ENCODE results near the gene PCNX2. TPM values are rescaled to one million over a fixed set of nuclear protein-coding genes. Genes with fewer than 3 reads are reported as not detected.

The PCNX2 gene
- total and polyA plus RNA-seq, 2 of the 8 experiments (the other 6 are each of a cell fraction or from before 2014, with no cell fraction given), result 46.1 to 57.6 TPM

- peak; percentile 39 for FAIRE-seq
- WGBS, 2 experiments (ENCODE audit: extremely low coverage in 1 of 2, insufficient coverage in 1 of 2, insufficient read length in 1 of 2, insufficient replicate concordance in 2 of 2, low coverage in 1 of 2, low lambda C conversion rate in 2 of 2, missing lambda C conversion rate in 1 of 2), result 80% methylated on average over 3 of the region's 3 CpGs; no CpG with 5 or more reads in 1 of the 2 experiments
- H3K9ac ChIP-seq (replicated peaks in 1 of 4; ENCODE audit: extremely low read depth in 1 of 4, low read depth in 3 of 4, low read length in 3 of 4), result no peak overlapping the region
Observed at GRCh38 chr1:232998646-232999045, 296.9 kb downstream of the PCNX2 start.

More at GRCh38 chr1:232998646-232999045, 296.9 kb downstream of the PCNX2 start:
- no peak overlapping the region for H2BK15ac ChIP-seq (ENCODE audit: low read length)
- no peak overlapping the region for H3K18ac ChIP-seq (ENCODE audit: extremely low read depth, low read length)
- no peak for DNase-seq (ENCODE audit: low read depth in 1 of 2, low spot score in 2 of 2)
- H3K79me1 ChIP-seq (ENCODE audit: low read depth, low read length), result no peaks in the 10 kb centered on the region; the same call in 1 of the 2 replicates
- no peak overlapping the region for H2BK120ac ChIP-seq (replicated peaks; ENCODE audit: low read depth, low read length)
- no peak for TF ChIP-seq EGR1 (IDR thresholded peaks at IDR 0.05; ENCODE audit: borderline replicate concordance, low read depth, low read length)
- no peak for TF ChIP-seq FOSL1 (IDR thresholded peaks at IDR 0.05; ENCODE audit: insufficient read depth, low read depth, low read length)
- TF ChIP-seq BACH1 (IDR thresholded peaks at IDR 0.05; ENCODE audit: low read length), result no peak
- TF ChIP-seq RXRA (IDR thresholded peaks at IDR 0.05; ENCODE audit: insufficient read depth, low read depth, low read length), result no peak
- TF ChIP-seq GABPA (IDR thresholded peaks at IDR 0.05; ENCODE audit: borderline replicate concordance, insufficient read depth, low read length), result no peak
- TF ChIP-seq TAF1 (IDR thresholded peaks at IDR 0.05; ENCODE audit: low read depth, low read length), result no peak
- no peak for TF ChIP-seq ATF3 (IDR thresholded peaks at IDR 0.05; ENCODE audit: insufficient read depth, low read depth, low read length)
- H3K14ac ChIP-seq (ENCODE audit: insufficient read length), result no peak overlapping the region
- no peaks in the 10 kb centered on the region for H3K79me2 ChIP-seq (ENCODE audit: control insufficient read depth in 1 of 2, insufficient read depth in 2 of 2, low read length in 2 of 2)
- no peak overlapping the region for H2AK5ac ChIP-seq (ENCODE audit: low read depth, low read length)
- H2BK12ac ChIP-seq (ENCODE audit: low read depth, low read length), result no peak overlapping the region
- H2BK20ac ChIP-seq (ENCODE audit: low read length), result no peak overlapping the region
- no peak overlapping the region for H2AFZ ChIP-seq (ENCODE audit: low read length)
- no peak overlapping the region for H3K4ac ChIP-seq (replicated peaks; ENCODE audit: insufficient read length, low read depth, low read length)
- ChIA-PET CTCF (ENCODE audit: partially characterized antibody) (interaction anchor here (0.6 to 0.8 kb wide), 2 partner anchors 8 to 129 kb away, joined by 3 read pairs; no protein-coding TSS in a partner anchor), POLR2A (ENCODE audit: partially characterized antibody) (no interaction called here)
- no peak overlapping the region for H3K23ac ChIP-seq (ENCODE audit: insufficient read length)
- H4K5ac ChIP-seq (ENCODE audit: insufficient read length, low read depth, low read length), result no peak overlapping the region
- H3K27me3 ChIP-seq (replicated peaks in 1 of 4; ENCODE audit: control insufficient read depth in 3 of 4, extremely low read depth in 1 of 4, insufficient read depth in 3 of 4, low read length in 3 of 4), result no peaks in the 10 kb centered on the region
- no peaks in the 10 kb centered on the region for H3K4me1 ChIP-seq (replicated peaks in 1 of 4; ENCODE audit: control insufficient read depth in 3 of 4, insufficient read depth in 4 of 4, low read length in 3 of 4)
- no peak overlapping the region for H3K56ac ChIP-seq (replicated peaks; ENCODE audit: insufficient read length, low read depth, low read length)
- no peak overlapping the region for H2BK5ac ChIP-seq (ENCODE audit: low read depth, low read length)
- no peak overlapping the region for H3K27ac ChIP-seq (ENCODE audit: low read depth, low read length)
- H3K4me3 ChIP-seq (ENCODE audit: extremely low read depth in 1 of 4, insufficient read depth in 2 of 4, low read depth in 3 of 4, low read length in 4 of 4), result no peak overlapping the region
- no peak overlapping the region for H4K8ac ChIP-seq (ENCODE audit: extremely low read depth, insufficient read depth, low read length)
- H3K4me2 ChIP-seq (ENCODE audit: insufficient read depth in 1 of 2, low read depth in 2 of 2, low read length in 2 of 2), result no peak overlapping the region
- no peaks in the 10 kb centered on the region for H4K20me1 ChIP-seq (replicated peaks in 1 of 2; ENCODE audit: control insufficient read depth in 1 of 2, insufficient read depth in 2 of 2, low read length in 2 of 2)
- peaks cover 7 to 64% (median 32%) of the 10 kb centered on the region in 4 experiments for H3K36me3 ChIP-seq (ENCODE audit: control insufficient read depth in 2 of 4, insufficient read depth in 4 of 4, low read length in 3 of 4)
- H4K91ac ChIP-seq (replicated peaks; ENCODE audit: insufficient read length, low read length), result no peak overlapping the region
- peaks cover 13 to 17% of the 10 kb centered on the region in 2 experiments for H3K9me3 ChIP-seq (ENCODE audit: insufficient read depth in 2 of 2, low read depth in 1 of 2, low read length in 1 of 2)
- H3K23me2 ChIP-seq (ENCODE audit: low read depth, low read length), result no peaks in the 10 kb centered on the region
